Activated naive CD4-positive, alpha-beta T cell treated with anti-CD3 and anti-CD28 coated beads, Interleukin-2, amount 50 U/mL, for 24 hours (primary cell): ENCODE measurements around the gene LRPPRC.

Source experiments
- H3K27ac Mint-ChIP-seq: one replicate; pipeline ENCODE4 v1.8.0; 2021; ENCODE audit warnings: mild to moderate bottlenecking, mixed read lengths
- H3K27me3 Mint-ChIP-seq: one replicate; pipeline ENCODE4 v1.8.0; 2021; ENCODE audit warnings: mixed read lengths
- H3K36me3 Mint-ChIP-seq: one replicate; pipeline ENCODE4 v1.8.0; 2021; ENCODE audit warnings: mixed read lengths
- H3K4me1 Mint-ChIP-seq: one replicate; pipeline ENCODE4 v1.8.0; 2021; ENCODE audit warnings: mixed read lengths
- H3K4me3 Mint-ChIP-seq: one replicate; pipeline ENCODE4 v1.8.0; 2021; ENCODE audit warnings: mild to moderate bottlenecking, mixed read lengths
- H3K9me3 Mint-ChIP-seq: one replicate; pipeline ENCODE4 v1.8.0; 2021; ENCODE audit warnings: mixed read lengths

LRPPRC gene

DNA sequence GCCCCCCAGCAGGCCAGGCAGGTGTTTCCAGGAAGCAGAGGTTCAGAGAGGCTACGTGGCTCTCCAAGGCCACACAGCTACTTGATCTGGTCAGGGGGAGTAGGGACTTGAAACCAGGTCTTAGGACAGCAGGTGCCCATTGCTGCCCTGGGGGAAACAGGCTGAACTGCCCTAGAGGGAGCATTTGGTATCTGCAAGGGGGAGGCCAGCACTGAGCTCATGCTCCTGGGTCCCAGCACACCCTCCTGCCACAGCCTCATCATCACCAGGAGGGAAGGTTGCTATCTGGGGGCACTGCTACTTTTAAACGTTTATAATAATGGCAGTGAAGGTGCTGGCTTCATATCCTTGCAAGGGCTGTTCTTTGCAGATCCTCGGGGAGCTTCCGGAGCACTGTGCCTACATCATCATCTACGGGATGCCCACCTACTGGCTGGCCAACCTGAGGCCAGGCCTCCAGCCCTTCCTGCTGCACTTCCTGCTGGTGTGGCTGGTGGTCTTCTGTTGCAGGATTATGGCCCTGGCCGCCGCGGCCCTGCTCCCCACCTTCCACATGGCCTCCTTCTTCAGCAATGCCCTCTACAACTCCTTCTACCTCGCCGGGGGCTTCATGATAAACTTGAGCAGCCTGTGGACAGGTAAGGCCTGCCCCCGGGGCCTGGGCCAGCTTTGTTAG, 120.9 kb downstream of the LRPPRC start:
- peaks cover 16% of the 10 kb centered on the region for H3K27me3 Mint-ChIP-seq
- no peak overlapping the region for H3K4me3 Mint-ChIP-seq
- no peaks in the 10 kb centered on the region for H3K36me3 Mint-ChIP-seq
- H3K9me3 Mint-ChIP-seq: no peaks in the 10 kb centered on the region
- H3K4me1 Mint-ChIP-seq: peaks cover 5% of the 10 kb centered on the region
- no peak overlapping the region for H3K27ac Mint-ChIP-seq

DNA sequence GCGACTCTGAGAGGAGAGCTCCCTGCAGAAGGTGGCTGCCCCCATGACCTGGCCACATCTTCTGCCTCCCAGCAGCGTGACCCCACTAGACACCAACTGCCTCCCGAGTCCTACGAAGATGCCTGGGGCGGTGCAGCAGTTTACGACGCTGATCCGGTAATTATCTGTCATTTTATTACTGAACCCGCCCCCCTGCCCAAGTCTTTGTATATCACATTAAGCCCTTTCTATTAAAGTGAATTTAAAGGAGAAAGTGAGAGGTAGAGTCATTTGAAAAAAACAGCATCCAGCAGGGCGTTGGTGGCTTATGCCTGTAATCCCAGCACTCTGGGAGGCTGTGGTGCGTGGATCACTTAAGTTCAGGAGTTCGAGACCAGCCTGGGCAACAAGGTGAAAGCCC, 123.6 kb downstream of the LRPPRC start:
- Mint-ChIP-seq H3K27ac (no peak overlapping the region), H3K9me3 (no peaks in the 10 kb centered on the region), H3K27me3 (peaks cover 20% of the 10 kb centered on the region), H3K4me3 (no peak overlapping the region), H3K36me3 (no peaks in the 10 kb centered on the region), H3K4me1 (no peaks in the 10 kb centered on the region)

DNA sequence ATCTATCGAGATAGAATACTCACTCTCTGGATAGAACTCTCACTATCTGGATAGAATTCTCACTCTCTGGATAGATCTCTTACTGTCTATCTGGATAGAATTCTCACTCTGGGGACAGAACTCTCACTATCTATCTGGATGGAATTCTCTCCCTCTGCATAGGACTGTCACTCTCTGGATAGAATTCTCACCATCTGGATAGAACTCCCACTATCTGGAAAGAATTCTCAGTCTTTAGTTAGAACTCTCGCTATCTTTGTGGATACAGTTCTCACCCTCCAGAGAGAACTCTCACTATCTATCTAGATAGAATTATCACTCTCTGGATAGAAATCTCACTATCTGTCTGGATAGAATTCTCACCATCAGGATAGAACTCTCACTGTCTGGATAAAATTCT, 140.5 kb downstream of the LRPPRC start:
- Mint-ChIP-seq H3K9me3 (no peaks in the 10 kb centered on the region), H3K27me3 (peaks cover 26% of the 10 kb centered on the region), H3K36me3 (no peaks in the 10 kb centered on the region)

DNA sequence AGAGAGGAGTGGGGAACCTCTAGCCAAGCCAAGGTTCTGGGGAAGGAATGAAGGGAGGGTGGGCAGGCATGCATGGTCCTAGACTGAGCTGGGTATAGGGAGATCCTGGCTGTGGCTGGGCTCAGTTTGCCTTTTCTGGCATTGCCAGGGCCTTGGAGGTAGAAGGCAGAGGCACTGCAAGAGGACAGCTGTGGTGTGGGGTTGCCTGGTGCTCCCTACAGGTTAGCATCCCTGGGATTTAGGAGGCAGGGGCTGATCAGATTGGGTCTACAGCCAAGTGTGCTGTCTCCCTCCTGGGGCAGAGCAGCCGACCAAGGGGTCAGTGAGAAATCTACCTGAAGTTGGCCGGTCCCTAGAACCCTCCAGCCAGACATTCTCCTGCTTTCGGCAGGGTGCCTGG, 141.1 kb downstream of the LRPPRC start:
- Mint-ChIP-seq H3K9me3 (no peaks in the 10 kb centered on the region), H3K27me3 (peaks cover 24% of the 10 kb centered on the region), H3K36me3 (no peaks in the 10 kb centered on the region), H3K4me3 (no peak overlapping the region), H3K27ac (no peak overlapping the region), H3K4me1 (no peaks in the 10 kb centered on the region)

More for the DNA sequence above, 140.5 kb downstream of the LRPPRC start:
- Mint-ChIP-seq H3K4me1 (no peaks in the 10 kb centered on the region), H3K4me3 (no peak overlapping the region), H3K27ac (no peak overlapping the region)

GRCh38 chr2:43853141-43854081, 142.4 kb downstream of the LRPPRC start:
- no peaks in the 10 kb centered on the region for H3K9me3 Mint-ChIP-seq
- no peaks in the 10 kb centered on the region for H3K4me1 Mint-ChIP-seq
- H3K4me3 Mint-ChIP-seq: no peak overlapping the region
- peaks cover 16% of the 10 kb centered on the region for H3K27me3 Mint-ChIP-seq
- no peak overlapping the region for H3K27ac Mint-ChIP-seq
- H3K36me3 Mint-ChIP-seq: no peaks in the 10 kb centered on the region

DNA sequence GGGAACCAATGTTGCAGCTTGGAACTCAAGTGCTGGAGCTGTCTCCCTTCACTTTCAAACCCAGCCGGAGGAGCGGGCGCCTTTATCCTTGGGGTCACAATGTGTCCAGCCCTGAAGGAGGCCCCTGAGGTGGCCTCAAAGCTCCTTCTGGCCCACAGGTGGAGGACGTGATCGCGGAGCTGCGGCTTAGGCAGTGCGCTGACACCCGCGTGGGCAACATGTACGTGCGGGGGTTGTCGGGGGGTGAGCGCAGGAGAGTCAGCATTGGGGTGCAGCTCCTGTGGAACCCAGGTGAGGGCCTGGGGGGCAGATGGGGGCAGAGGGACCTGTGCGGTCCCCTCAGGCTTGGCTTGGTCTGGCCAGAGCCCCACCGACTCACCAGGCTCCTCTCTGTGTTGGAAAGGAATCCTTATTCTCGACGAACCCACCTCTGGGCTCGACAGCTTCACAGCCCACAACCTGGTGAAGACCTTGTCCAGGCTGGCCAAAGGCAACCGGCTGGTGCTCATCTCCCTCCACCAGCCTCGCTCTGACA, 143.5 kb downstream of the LRPPRC start:
- Mint-ChIP-seq H3K4me3 (no peak overlapping the region), H3K36me3 (no peaks in the 10 kb centered on the region), H3K9me3 (no peaks in the 10 kb centered on the region), H3K27ac (no peak overlapping the region), H3K4me1 (no peaks in the 10 kb centered on the region), H3K27me3 (peaks cover 8% of the 10 kb centered on the region)

GRCh38 chr2:43851011-43851980, 144.5 kb downstream of the LRPPRC start:
- Mint-ChIP-seq H3K27me3 (peaks cover 7% of the 10 kb centered on the region), H3K36me3 (no peaks in the 10 kb centered on the region), H3K4me1 (no peaks in the 10 kb centered on the region), H3K9me3 (no peaks in the 10 kb centered on the region), H3K27ac (no peak overlapping the region), H3K4me3 (no peak overlapping the region)

- Mint-ChIP-seq H3K4me3 (no peak overlapping the region), H3K27ac (no peak overlapping the region), H3K4me1 (no peaks in the 10 kb centered on the region), H3K27me3 (peaks cover 4% of the 10 kb centered on the region), H3K36me3 (no peaks in the 10 kb centered on the region), H3K9me3 (no peaks in the 10 kb centered on the region)
Measured at GRCh38 chr2:43848214-43848613, 147.6 kb downstream of the LRPPRC start.

DNA sequence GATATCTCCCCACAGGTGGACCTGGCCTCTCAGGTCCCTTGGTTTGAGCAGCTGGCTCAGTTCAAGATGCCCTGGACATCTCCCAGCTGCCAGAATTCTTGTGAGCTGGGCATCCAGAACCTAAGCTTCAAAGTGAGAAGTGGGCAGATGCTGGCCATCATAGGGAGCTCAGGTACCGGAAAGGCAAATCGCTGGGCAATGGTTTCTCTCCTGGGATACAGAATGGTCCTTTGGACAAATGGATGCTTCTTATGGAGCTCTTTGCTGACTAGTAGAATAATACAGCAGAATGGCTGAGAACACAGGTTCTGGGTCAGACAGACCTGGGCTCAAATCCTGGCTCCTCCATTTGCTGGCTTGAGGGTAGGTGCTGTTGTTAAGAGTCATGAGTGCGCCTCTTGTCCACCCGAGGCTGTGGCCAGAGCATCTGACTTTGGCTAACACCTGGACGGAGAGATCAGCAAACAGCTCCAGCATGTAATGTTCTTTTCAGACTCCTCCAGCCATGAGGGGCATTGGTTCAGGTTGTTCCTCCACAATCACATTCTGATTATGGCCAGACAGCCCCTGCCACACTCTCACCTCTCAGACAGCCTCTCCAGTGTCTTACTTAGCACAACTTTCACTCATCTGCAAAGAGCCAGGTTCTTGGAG, 149.5 kb downstream of the LRPPRC start:
- H3K4me3 Mint-ChIP-seq: no peak overlapping the region
- no peaks in the 10 kb centered on the region for H3K9me3 Mint-ChIP-seq
- no peak overlapping the region for H3K27ac Mint-ChIP-seq
- no peaks in the 10 kb centered on the region for H3K36me3 Mint-ChIP-seq
- peaks cover 1% of the 10 kb centered on the region for H3K27me3 Mint-ChIP-seq
- H3K4me1 Mint-ChIP-seq: no peaks in the 10 kb centered on the region

GRCh38 chr2:43845181-43845580, 150.6 kb downstream of the LRPPRC start:
- Mint-ChIP-seq H3K27me3 (peaks cover 1% of the 10 kb centered on the region), H3K27ac (no peak overlapping the region), H3K36me3 (no peaks in the 10 kb centered on the region), H3K4me3 (no peak overlapping the region), H3K4me1 (no peaks in the 10 kb centered on the region), H3K9me3 (no peaks in the 10 kb centered on the region)

DNA sequence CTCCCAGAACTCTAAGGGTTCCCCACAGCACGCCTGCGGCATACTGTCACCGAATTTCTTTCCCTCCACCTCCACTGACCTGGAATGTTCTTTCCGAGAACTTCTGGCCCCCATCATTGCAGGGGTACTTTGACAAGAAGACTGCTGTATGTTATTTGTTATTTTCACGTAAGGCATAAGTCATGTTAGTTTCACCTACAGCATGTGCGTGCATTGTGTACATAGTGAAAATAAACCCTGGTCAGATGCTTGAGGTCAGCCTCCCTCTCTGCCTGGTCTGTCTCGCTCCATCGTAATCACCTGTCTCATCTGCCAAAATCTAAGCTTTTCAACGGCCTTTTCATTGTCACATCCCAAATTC, 152.9 kb downstream of the LRPPRC start:
- no peaks in the 10 kb centered on the region for H3K9me3 Mint-ChIP-seq

GRCh38 chr2:43841949-43842865, 153.6 kb downstream of the LRPPRC start:
- Mint-ChIP-seq H3K4me1 (no peaks in the 10 kb centered on the region), H3K36me3 (no peaks in the 10 kb centered on the region), H3K27ac (no peak overlapping the region), H3K4me3 (no peak overlapping the region), H3K27me3 (peaks cover 1% of the 10 kb centered on the region), H3K9me3 (no peaks in the 10 kb centered on the region)

More for the DNA sequence above, 152.9 kb downstream of the LRPPRC start:
- no peak overlapping the region for H3K4me3 Mint-ChIP-seq
- H3K27me3 Mint-ChIP-seq: peaks cover 1% of the 10 kb centered on the region
- no peaks in the 10 kb centered on the region for H3K4me1 Mint-ChIP-seq
- H3K27ac Mint-ChIP-seq: no peak overlapping the region
- H3K36me3 Mint-ChIP-seq: no peaks in the 10 kb centered on the region

- Mint-ChIP-seq H3K27ac (no peak overlapping the region), H3K9me3 (no peaks in the 10 kb centered on the region)
Measured at GRCh38 chr2:43840965-43841364, 154.8 kb downstream of the LRPPRC start.

More at GRCh38 chr2:43840965-43841364, 154.8 kb downstream of the LRPPRC start:
- Mint-ChIP-seq H3K36me3 (no peaks in the 10 kb centered on the region), H3K4me1 (no peaks in the 10 kb centered on the region), H3K27me3 (no peaks in the 10 kb centered on the region), H3K4me3 (no peak overlapping the region)
